ENCODE measurements around the gene STARD4.
A peak's percentile ranks its signal among the peaks of the same experiment; 100 is the strongest.

Gene STARD4

DNA sequence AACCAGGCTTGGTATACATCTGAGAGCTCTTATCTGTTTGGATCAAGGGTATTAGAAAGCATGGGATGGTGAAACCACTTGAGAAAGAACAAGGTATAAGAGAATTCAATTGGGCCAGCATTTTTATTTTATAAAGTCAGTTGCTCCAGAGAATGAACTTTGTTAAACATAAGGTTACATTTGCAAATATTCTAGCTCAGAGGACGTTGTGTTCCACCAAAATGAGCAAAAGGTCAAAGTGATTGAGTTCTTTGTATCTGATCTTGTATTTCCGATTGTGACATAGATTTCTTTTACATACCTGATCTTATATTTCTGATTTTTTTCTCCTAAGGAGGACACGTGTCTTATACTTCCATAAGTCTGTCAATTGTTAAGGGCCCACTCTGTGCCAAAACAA is 8.6 kb upstream of the STARD4 start:
- FAIRE-seq = no peak

DNA sequence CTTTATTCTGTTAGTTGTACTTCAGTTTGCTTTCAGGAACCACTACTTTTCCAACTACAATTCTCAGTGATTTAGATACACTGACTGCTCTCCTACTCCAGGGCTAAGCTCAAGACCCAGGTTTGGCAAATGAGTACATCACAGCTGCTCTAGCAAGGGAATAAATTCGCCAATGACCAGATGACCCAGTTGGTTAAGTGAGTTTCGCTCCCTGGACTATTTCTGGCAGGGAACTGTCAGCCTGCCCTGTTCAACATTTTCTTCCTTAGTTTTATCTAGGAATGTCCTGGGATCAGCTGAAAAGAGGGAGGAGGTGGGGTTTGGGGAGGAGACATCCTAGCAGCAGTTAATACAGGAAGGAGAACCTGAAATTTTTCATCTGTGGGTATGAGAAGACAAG is 6.4 kb upstream of the STARD4 start:
- no peak for FAIRE-seq

DNA sequence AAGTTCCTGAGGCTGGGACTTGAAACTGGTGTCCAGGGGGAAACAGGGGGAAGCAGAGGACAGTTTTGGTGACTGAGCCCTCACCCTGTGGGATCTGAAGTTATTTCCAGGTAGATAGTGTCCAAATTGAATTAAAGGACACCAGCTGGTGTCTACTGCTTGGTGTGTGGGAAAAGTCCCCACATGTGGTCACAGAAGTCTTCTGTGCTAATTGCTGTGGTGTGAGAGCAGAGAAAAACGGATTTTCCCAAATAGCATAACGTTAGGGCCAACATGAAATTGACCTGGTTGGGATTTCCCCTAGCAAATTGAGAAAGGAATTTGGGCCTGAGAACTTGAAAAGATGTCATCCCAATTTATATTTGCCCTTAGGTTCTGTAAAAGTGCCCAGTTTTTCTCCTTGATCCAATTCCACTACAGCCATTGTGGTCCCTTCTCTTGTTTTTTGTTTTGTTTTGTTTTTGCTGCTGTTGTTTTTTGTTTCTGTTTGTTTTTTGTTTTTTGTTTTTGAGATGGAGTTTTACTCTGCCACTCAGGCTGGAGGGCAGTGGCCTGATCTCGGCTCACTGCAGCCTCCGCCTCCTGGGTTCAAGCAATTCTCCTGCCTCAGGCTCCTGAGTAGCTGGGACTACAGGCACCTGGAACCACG is 5.6 kb upstream of the STARD4 start:
- FAIRE-seq = no peak

DNA sequence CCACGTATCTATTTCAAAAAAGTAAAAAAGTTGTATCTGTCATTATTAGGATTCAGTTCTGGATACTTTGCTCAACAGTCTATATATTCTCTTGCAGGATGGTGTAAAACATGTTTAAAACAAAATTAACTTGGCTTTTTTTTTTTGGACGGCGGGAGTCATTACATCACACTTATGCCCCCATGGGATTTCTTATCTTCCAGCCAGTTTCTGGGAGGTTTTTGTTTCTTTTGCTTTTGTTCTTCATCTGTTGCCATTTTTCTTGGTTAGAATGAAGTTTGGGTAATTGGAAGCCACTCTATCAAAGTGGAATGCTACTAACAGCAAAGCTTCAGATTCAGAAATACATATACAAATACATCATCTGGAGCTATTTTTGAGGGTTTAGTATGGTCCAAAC is 1.8 kb upstream of the STARD4 start:
- FAIRE-seq = no peak

DNA sequence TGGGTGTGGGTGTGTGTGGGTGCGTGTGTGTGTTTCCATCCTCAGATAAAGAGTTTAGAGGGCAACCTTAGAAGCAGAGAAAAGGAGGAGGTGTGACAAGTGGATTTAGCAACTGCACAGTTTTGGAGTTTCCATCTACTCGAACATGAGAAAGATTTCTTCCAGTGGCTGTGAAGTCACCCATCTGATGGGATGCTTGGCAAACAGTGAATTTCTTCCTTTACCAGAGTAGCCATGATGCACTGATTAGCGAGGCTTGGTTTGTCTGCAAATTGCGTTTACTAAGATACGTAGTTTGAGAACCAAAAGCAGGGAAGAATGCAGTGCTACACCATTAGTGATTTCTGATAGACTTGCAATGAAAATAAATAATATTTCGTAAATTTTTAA is 791 bp upstream of the STARD4 start:
- FAIRE-seq = no peak

DNA sequence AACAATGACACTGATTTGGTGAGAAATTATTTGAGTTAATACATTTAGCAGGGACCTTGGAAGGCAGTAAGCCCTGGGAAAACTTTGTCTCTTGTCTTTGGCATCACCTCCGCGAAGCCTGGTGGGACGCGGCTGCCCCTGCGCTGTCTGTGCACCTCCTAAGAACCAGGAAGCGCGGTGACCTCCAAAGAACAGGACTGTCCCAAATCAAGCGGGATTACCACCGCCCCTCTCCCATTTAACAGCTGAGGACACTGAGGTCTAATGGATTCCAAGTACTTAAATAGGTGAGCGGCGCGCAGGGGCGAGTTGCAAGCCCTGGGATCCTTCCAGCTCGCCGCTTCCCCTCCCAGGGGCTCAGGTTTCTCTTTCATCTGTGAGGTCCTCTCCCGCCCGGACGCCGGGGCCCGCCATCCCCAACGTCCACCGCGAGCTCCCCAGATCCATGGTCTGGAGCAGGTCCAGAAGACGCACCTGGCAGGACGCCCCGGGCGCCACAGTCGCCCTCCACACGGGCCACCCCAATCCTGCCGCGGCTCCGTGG is 432 bp downstream of the STARD4 start:
- FAIRE-seq = no peak

DNA sequence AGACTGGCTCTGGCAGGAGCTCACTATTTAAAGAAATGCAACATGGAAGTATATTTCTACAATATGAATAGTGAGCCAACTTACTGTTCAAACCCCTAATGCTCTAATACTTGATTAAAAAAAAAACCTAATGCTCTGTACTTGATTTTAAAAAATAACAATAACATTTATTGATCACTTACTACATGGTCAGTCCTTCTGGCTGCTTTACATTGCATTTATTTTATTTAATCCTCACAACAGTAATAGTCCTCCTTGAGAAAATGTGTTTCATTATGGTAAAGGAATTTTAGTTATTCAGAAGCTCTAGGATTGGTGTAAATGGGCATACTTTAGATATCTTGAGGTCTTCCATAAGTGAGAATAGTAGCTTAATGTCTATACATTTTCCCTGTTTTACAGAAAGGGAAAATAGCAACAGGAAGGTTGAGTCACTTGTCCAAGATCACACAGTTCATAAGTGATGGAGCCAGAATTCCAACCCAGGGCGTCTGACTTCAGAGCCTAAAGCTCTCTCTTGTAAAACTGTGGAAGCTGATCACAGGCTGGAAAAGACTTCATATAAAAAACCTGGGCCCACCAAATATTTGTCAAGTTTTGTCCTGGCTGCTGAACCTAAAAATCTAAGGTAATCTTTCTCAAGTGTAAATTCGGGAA is 1.0 kb downstream of the STARD4 start:
- FAIRE-seq = no peak

DNA sequence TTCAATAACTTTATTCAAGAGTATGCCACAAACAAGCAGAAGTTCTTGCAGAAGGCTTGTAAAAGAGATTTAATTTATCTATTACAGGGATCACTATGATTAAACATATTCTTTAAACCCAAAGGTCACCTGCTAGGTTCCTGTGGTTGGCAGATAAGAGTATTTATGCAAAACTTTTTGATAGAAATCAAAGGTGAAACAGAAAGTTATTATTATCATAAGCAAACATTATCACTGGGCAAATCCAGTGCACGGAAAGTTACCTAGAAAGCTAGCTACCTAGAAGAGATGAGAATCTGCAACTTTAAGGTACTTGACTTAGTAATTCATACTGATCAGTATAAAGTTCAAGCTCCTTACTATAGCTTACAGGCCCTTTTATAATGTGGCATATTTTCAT is 3.2 kb downstream of the STARD4 start:
- FAIRE-seq = no peak

DNA sequence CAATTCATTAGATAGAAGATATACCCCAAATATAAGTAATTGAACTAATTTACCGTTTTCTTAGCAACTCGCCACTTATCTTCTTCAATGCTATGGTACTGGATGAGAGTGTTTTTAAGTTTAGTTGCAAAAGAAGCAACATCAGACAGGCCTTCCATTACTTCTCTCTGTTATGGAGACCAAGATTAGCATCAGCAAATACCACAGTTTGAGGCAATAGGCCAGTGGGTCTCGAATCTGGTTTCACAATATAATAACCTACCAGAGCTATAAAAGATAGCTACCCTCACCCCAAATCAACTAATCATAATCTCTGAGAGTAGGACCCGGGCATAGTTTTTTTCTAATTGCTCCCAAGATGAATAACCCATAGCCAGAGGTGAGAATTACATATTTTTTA is 5.1 kb downstream of the STARD4 start:
- FAIRE-seq = no peak

DNA sequence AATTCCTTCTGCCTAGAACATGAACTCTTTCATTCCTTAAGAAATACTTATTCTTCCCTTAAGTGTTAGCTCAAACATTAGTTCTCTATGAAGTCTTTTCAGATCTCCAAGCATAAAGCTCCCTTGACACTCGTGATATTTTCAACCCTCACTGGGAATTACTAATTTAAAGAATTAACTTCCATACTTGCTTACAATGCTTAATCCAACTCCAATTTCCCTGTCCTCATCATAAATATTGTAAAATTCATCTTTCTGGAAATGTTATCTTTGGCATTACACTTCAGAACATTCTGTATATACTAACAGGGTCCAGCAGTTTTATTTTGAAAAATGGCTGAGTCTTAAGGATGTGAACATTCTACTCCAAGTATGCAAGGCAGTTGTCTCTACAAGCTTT is 7.2 kb downstream of the STARD4 start:
- FAIRE-seq = no peak

DNA sequence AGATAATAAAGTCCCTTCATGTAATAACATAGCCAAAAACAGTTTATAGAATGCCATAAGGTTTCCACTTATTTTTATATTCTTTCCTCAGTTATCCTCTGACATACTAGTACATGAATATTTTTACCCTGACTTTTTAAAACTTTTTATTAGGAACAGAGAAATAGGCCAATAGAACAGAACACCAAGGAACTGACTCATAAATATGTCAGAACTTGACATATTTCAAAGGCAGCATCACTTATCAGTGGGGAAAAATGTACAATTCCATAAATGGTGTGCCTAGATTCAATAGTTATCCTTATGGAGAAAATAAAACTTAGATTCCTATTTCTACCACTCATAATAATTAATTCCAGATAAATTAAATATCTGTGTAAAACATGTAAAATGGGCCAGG is 9.4 kb downstream of the STARD4 start:
- FAIRE-seq = no peak

DNA sequence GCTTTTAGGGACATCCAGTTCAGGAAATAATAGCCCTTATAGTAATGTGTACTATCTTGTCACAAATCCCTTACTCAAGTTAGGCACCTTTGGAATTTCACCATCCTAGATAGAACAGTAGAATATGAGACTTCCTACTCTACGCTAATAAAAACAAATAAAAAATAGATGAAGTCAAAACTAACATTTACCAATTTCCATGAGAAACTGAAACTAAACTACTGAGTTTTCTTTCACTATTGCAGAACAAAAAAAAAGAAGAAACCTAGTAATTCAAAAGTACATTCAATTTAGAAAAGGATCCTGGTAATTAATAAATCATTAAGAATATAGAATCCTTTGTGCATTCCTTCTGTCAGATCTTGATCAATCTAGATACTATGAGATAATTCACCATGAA is 14.0 kb downstream of the STARD4 start:
- no peak for FAIRE-seq

DNA sequence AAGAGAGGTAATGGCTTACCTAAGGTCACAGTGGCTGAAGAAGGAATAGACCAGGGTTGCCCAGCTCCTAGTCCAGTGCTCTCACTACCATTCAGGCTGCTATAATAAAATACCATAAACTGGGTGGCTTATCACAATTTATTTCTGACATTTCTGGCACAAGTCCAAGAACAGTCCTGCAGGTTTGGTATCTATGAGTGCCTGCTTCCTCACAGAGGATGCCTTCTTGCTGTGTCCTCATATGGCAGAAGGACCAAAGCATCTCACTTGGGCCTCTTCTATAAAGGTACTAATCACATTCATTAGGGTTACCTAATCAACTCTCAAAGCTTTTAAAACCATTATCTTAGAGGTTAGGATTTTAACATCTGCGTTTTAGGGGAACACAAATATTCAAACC is 17.2 kb downstream of the STARD4 start:
- FAIRE-seq = no peak

DNA sequence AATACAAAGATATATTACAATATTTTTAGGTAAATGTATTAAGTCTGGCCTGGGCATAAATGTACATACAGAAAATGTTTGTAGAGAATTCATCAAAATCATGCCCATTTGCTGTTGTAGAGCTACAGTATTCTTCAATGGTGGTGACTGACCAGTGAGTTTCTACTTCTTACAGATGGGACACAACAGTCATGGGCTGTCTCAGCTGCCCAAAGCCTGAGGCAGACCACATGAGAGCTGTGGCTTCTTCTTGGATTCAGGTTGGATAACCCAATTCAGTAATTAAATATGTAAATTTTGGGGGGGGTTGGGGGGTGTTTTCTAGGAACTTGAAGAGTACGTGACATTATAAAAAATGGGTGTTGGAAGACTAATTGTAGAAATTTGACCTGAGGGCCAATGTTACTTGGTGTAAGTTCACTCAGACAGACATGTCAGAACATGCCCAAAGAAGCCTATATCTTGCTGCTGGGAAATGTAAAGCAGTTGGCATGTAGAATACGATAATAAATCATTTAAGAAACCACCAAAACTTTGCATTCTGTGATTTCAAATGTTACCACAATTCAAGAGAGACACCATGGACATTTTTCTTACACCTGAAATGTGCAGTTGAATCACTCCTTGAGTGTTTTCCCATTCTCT is 17.9 kb downstream of the STARD4 start:
- no peak for FAIRE-seq

DNA sequence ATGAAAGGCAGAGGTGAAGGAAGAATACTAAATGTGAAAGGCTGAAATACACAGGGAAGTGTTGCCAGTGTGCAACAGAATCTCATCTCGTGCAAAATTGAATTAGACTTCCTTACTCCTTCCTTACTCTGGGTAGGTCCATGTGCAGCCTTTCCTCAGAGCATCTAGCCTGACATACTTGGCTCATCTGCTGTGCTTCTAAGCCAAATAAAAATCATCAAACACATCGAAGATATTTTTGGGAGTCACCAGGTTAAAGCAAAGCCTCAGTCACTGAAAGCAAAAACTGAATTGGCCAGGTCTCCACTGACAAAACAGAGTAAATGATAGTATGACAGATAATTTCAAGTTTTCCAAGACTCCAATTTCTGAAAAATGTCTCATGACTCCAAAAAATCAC is 19.3 kb downstream of the STARD4 start:
- FAIRE-seq = no peak

DNA sequence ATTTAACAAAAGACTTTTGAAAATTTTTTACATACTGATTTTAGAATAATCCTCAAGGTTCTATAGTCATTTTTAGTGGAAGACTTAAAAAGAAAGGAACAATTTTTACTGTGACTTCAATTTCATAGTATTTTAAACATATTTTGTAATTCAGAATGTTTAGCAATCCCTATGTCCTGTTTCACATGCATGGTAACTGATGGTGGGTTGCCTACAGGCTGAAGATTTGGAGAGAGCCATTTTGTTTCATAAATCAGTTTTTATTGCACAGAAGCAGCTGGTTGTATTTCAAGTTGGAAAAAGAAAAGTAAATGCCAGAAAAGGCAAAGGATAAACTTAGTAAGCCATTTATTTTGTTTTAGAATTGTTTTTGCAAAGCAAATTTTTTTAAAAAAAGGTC is 24.0 kb downstream of the STARD4 start:
- FAIRE-seq = no peak

DNA sequence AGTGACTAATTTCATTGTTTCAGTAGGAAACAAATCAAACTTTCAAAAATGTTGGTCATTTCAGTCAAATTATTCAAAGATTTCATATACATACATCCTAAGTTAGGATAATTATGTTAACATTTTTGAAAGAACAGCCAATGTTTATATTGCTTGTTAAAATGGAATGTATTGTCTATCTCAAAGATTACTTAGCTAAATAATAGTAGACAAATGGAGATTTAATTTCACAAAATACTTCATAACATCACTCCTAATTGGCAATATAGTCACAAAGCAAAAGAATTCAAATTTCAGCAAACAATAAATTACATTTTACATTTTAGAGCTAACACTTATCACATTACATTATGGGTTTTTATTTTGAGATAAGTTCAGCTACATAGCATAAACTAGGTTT is 25.4 kb downstream of the STARD4 start:
- FAIRE-seq = no peak

DNA sequence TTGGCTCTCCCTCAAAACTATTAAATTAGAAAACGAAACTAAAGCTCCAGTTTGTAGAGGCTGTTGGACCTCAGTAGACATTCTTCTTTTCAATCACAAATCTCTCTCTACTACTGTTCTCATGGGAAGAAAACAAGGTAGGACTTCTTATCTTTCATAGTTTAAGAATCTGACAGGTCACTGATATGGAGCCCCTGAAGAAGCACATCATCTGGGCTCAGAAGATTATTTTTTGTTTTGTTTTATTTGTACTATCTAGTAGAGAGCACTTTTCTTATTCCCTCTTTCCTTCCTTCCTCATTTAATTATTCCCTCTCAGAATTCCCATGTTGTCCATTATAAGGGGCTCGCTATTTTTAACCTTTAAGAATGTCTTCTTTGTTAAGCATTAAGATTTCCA is 26.3 kb downstream of the STARD4 start:
- no peak for FAIRE-seq

DNA sequence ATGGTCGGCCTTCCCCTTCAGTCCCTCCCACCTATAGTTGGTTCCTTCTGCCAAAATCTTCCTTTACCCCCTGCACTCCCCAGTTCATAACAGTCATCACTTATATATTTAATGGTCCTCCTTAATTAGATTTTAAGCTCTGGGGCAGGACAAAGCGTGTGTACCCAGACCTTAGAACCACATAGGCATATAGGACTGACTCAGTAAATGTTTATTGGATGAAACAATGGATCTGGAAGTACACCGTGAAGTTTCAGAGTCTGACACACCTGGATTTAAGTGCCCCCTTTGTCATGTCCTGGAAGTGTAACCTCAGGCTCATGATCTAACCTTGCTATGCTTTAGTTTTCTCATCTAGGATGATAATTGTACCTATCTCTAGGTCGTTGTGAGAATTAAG is 32.0 kb downstream of the STARD4 start:
- no peak for FAIRE-seq

DNA sequence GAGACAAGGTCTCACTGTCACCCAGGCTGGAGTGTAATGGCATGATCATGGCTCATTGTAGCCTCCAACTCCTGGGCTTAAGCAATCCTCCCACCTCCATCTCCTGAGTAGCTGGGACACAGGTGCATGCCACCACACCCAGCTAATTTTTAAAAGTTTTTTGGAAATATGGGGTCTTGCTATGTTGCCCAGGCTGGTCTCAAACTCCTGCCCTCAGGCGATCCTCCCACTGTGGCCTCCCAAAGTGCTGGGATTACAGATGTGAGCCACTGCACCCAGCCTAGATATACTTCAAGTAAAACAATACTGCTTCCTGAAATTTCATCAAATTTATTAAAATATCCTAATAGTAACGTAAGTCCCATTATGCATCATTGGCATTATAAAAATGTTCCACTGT is 33.4 kb downstream of the STARD4 start:
- FAIRE-seq = no peak

DNA sequence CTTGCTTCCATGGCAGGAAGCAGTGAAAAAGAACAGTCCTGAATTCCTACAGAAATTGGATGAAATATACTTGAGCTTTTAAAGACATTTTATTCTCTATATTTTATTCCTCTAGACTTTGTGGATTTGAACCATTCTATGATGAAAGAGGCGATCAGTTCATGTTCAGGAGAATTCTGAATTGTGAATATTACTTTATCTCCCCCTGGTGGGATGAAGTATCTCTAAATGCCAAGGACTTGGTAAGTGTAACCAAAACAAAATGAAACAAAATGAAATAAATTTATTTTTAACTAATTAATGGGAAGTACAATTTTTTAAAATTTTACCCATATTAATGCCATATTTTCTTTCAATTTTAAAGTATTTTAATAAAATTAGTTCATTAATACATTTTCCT is 34.1 kb downstream of the STARD4 start:
- peak; percentile 25 for FAIRE-seq

DNA sequence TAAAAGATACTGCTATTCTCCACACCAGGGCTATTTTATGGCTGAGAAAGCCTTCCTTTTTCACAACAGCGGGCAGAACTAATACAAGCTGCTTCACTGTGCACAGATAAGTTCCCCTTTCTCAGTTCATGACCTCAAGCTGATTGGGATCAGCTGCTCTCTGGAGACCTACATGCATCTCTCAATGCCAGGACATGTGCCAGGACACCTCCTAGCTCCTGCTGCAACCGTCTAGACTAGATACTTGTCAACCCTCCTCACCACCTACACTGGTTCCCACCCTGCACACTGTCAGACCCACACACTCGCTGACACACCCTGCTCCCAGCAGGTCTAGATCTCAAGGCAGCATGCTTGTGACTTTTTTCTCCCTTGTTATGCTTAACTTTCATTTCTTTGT is 39.8 kb downstream of the STARD4 start:
- FAIRE-seq = no peak

DNA sequence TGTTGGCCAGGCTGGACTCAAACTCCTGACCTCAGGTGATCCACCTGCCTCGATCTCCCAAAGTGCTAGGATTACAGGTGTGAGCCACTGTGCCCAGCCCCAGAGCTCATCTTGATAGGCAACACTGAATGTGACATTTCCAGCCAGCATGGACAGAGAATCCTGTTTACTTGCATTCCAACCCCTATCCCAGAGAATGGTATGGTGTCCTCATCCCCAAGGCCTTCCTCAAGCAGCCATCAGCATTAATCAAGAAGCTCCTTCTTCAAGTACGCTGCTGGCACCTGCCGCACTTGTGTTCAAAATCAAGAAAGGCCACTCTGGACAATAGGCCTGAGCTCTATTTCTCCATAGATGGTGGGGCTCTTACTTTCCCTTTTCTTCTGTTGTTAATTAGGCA is 40.2 kb downstream of the STARD4 start:
- no peak for FAIRE-seq

DNA sequence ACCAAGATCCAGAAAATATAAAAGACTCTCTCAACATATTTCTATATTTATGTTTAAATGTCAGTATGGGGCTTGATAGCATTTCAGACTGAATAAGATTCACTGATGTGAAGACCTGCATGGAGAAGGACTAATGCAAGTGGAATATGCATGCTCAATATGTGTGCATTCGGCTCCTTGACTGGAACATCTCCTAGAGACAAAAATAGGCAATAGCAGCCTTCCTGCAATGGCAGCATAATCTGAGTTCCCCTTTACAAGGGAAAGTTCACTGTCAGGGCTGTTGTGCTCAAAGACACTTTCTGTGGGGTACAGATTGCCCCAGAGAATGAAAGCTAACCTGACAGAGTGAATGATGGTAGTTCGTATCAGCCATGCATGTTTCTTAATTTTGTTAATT is 42.4 kb downstream of the STARD4 start:
- no peak for FAIRE-seq

Measured in TTC549 (cell line).